ENCODE data around the gene SH3YL1. TPM values are rescaled to one million over a fixed set of nuclear protein-coding genes. Genes with fewer than 3 reads are reported as not detected.

The SH3YL1 gene, protein sequence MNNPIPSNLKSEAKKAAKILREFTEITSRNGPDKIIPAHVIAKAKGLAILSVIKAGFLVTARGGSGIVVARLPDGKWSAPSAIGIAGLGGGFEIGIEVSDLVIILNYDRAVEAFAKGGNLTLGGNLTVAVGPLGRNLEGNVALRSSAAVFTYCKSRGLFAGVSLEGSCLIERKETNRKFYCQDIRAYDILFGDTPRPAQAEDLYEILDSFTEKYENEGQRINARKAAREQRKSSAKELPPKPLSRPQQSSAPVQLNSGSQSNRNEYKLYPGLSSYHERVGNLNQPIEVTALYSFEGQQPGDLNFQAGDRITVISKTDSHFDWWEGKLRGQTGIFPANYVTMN
- total RNA-seq: 10 to 100 TPM; 21.6 to 23.5 TPM

- Mint-ChIP-seq H3K36me3 (peaks cover 16% of the 10 kb centered on the region), H3K9me3 (peaks cover 2% of the 10 kb centered on the region), H3K27ac (peak within 1 kb of the TSS; percentile 93), H3K4me3 (peak within 1 kb of the TSS; percentile 91), H3K4me1 (ENCODE audit: low read depth) (peaks cover 38% of the 10 kb centered on the region), H3K27me3 (no peaks in the 10 kb centered on the region)
- intact Hi-C loops (cut with micrococcal nuclease): loop anchor here (1.0 to 2.0 kb wide), 2 partner anchors 17 to 412 kb away; no protein-coding TSS in a partner anchor
- peak; percentile 62 for DNase-seq
- CTCF ChIA-PET: no interaction called here
- POLR2A ChIA-PET: interaction anchor here (1.4 kb wide), 1 partner anchor 9 kb away, joined by 3 read pairs; no protein-coding TSS in a partner anchor
Measured at GRCh38 chr2:263774-264492, at the start of gene SH3YL1. Gene SH3YL1 (minus strand): TSS chr2:264032. CDS start chr2:263984, 48 bp downstream.

GRCh38 chr2:310994-311393, 47.2 kb upstream of the SH3YL1 start:
- ChIA-PET POLR2A (no interaction called here), CTCF (no interaction called here)
- DNase-seq: no peak
- intact Hi-C loops (cut with micrococcal nuclease): no loop called here
- Mint-ChIP-seq H3K4me3 (no peak overlapping the region), H3K9me3 (no peaks in the 10 kb centered on the region), H3K27me3 (peaks cover 10% of the 10 kb centered on the region), H3K4me1 (ENCODE audit: low read depth) (no peaks in the 10 kb centered on the region), H3K36me3 (no peaks in the 10 kb centered on the region), H3K27ac (no peak overlapping the region)

- intact Hi-C loops (cut with micrococcal nuclease): no loop called here
- Mint-ChIP-seq H3K9me3 (no peaks in the 10 kb centered on the region), H3K4me3 (no peak overlapping the region), H3K27me3 (peaks cover 13% of the 10 kb centered on the region), H3K36me3 (no peaks in the 10 kb centered on the region), H3K4me1 (ENCODE audit: low read depth) (no peaks in the 10 kb centered on the region), H3K27ac (no peak overlapping the region)
- DNase-seq: no peak
- ChIA-PET POLR2A (no interaction called here), CTCF (no interaction called here)
Measured at GRCh38 chr2:309954-310510, 46.2 kb upstream of the SH3YL1 start.

DNA sequence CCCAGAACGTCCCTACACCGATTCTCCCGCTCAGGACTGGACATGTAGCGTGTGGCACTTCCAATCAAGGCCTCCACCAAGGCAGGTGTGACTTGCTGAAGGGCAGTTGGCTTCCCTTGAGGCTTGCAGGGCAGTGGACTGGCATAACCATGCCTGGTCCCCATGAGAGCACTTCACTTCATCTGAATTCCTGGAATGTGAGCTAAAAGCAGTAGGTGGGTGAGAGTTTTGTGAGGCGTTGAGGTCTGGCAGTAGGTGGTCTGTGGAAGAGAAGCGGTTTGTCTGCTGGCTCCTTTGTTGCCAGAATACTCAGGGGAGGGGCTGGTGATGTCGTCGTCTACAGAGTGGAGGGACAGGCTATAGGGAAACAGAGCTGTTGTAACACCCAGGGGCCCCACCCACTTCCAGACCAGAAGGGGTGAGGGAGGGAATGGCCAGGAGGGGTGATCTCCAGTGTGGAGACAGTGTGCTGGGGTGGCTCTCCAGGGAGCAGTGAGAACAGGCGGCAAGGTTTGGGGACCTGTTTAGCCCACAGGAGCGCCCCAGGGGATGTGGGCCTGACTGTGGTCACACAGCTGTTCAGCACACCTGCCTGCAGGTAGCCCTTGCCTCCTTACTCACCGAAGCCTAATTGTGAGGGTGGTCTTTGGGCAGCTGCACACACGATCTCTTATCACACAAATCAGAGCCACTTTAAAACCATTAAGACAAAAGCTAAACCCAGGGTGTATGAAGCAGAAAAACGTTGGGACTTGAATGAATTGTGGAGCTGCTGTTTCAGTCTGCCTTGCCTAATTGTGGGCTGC, 45.5 kb upstream of the SH3YL1 start:
- intact Hi-C loops (cut with micrococcal nuclease): no loop called here

DNA sequence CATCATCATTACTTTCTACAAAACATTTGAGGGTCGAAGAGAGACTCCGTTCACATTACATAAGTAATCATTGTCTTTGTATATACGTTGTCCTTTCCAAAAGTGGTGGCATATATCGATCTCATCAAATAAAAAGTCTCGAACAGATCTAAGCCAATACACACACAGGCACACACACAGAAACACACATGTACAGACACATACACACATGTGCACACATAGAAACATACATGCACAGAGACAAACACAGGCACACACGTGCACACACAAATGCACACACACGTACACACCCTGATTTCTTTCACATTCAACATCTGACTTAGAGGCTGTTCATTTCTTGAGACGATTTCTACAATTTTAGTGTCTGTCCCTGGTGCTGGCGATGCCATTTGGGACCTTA, 41.5 kb upstream of the SH3YL1 start:
- H3K27me3 Mint-ChIP-seq: peaks cover 11% of the 10 kb centered on the region
- ChIA-PET CTCF (no interaction called here), POLR2A (no interaction called here)
- peaks cover 7% of the 10 kb centered on the region for H3K9me3 Mint-ChIP-seq
- H3K4me3 Mint-ChIP-seq: no peak overlapping the region
- H3K4me1 Mint-ChIP-seq (ENCODE audit: low read depth): no peaks in the 10 kb centered on the region
- H3K27ac Mint-ChIP-seq: no peak overlapping the region
- intact Hi-C loops (cut with micrococcal nuclease): no loop called here
- DNase-seq: no peak
- peaks cover 3% of the 10 kb centered on the region for H3K36me3 Mint-ChIP-seq

More for the DNA sequence above, 45.5 kb upstream of the SH3YL1 start:
- H3K4me1 Mint-ChIP-seq (ENCODE audit: low read depth): no peaks in the 10 kb centered on the region
- no peak overlapping the region for H3K27ac Mint-ChIP-seq
- no peaks in the 10 kb centered on the region for H3K9me3 Mint-ChIP-seq
- H3K27me3 Mint-ChIP-seq: peaks cover 11% of the 10 kb centered on the region
- POLR2A ChIA-PET: no interaction called here
- no peaks in the 10 kb centered on the region for H3K36me3 Mint-ChIP-seq
- no peak overlapping the region for H3K4me3 Mint-ChIP-seq
- DNase-seq: no peak
- CTCF ChIA-PET: no interaction called here

DNA sequence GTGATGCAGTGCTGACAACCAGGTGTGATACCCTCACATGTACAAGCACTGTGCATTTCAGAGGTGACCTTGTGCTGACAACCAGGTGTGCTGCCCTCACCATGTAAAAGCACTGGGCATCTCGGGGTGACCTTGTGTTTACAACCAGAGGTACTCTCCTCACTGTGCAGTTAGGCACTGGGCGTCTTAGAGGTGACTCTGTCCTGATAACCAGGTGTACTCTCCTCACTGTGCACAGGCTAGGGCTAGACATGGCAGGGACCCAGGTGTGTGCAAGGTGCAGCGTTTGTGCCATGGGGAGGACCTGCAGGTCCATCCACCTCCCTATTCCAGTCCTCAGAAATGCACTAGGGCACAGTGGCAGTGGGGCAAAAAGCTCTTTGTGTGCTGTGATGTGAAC, 32.5 kb upstream of the SH3YL1 start:
- H3K4me1 Mint-ChIP-seq (ENCODE audit: low read depth): no peaks in the 10 kb centered on the region
- ChIA-PET POLR2A (no interaction called here), CTCF (no interaction called here)
- peaks cover 18% of the 10 kb centered on the region for H3K9me3 Mint-ChIP-seq
- H3K36me3 Mint-ChIP-seq: peaks cover 8% of the 10 kb centered on the region
- intact Hi-C loops (cut with micrococcal nuclease): no loop called here
- H3K4me3 Mint-ChIP-seq: no peak overlapping the region
- DNase-seq: no peak
- peaks cover 30% of the 10 kb centered on the region for H3K27me3 Mint-ChIP-seq
- no peak overlapping the region for H3K27ac Mint-ChIP-seq

DNA sequence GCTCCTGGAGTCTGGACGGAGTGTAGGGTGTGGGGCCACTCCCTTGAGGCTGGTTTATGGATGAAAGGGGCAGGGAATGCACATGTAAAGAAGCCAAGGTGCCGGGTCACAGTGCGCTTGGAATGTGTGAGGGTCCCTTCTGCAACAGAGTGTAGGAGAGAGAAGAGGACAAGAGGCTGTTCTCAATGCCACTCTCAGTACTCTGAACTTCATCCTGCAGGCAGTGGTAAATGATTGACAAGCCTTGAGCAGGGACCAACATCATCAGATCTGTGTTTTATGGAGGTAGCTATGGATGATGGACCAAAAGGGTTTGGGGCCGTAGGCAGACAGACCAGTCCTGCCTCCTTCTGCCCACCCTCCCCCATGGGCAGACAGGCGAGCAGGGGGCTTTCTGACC, 31.3 kb upstream of the SH3YL1 start:
- ChIA-PET POLR2A (no interaction called here), CTCF (no interaction called here)
- H3K9me3 Mint-ChIP-seq: peaks cover 9% of the 10 kb centered on the region
- H3K36me3 Mint-ChIP-seq: peaks cover 4% of the 10 kb centered on the region
- H3K27ac Mint-ChIP-seq: no peak overlapping the region
- H3K27me3 Mint-ChIP-seq: peaks cover 32% of the 10 kb centered on the region
- intact Hi-C loops (cut with micrococcal nuclease): no loop called here
- no peak overlapping the region for H3K4me3 Mint-ChIP-seq
- DNase-seq: no peak
- H3K4me1 Mint-ChIP-seq (ENCODE audit: low read depth): peaks cover under 1% of the 10 kb centered on the region

GRCh38 chr2:290090-290722, 26.4 kb upstream of the SH3YL1 start:
- POLR2A ChIA-PET: no interaction called here

GRCh38 chr2:289362-290089, 25.7 kb upstream of the SH3YL1 start:
- DNase-seq: no peak
- no peaks in the 10 kb centered on the region for H3K9me3 Mint-ChIP-seq
- POLR2A ChIA-PET: no interaction called here
- H3K36me3 Mint-ChIP-seq: no peaks in the 10 kb centered on the region
- no peak overlapping the region for H3K27ac Mint-ChIP-seq
- H3K4me3 Mint-ChIP-seq: peak overlapping the region; percentile 48
- peaks cover 27% of the 10 kb centered on the region for H3K27me3 Mint-ChIP-seq
- intact Hi-C loops (cut with micrococcal nuclease): loop anchor here (2.0 kb wide), 1 partner anchor 43 kb away; no protein-coding TSS in a partner anchor
- peaks cover 3% of the 10 kb centered on the region for H3K4me1 Mint-ChIP-seq (ENCODE audit: low read depth)
- CTCF ChIA-PET: interaction anchor here (0.7 to 2.2 kb wide), 8 partner anchors 16 to 347 kb away, joined by 3 to 9 read pairs (median 4); no protein-coding TSS in a partner anchor

More at GRCh38 chr2:290090-290722, 26.4 kb upstream of the SH3YL1 start:
- H3K4me1 Mint-ChIP-seq (ENCODE audit: low read depth): peaks cover 3% of the 10 kb centered on the region
- H3K4me3 Mint-ChIP-seq: peak overlapping the region; percentile 48
- intact Hi-C loops (cut with micrococcal nuclease): loop anchor here (2.0 kb wide), 1 partner anchor 43 kb away; no protein-coding TSS in a partner anchor
- CTCF ChIA-PET: interaction anchor here (0.7 to 2.2 kb wide), 8 partner anchors 16 to 347 kb away, joined by 3 to 9 read pairs (median 4); no protein-coding TSS in a partner anchor
- DNase-seq: peak; percentile 68
- no peaks in the 10 kb centered on the region for H3K9me3 Mint-ChIP-seq
- H3K27ac Mint-ChIP-seq: no peak overlapping the region
- H3K36me3 Mint-ChIP-seq: no peaks in the 10 kb centered on the region
- H3K27me3 Mint-ChIP-seq: peaks cover 32% of the 10 kb centered on the region

GRCh38 chr2:288758-289361, 25.0 kb upstream of the SH3YL1 start:
- POLR2A ChIA-PET: no interaction called here
- CTCF ChIA-PET: interaction anchor here (0.8 to 2.2 kb wide), 2 partner anchors 42 to 348 kb away, joined by 3 to 9 read pairs; no protein-coding TSS in a partner anchor
- DNase-seq: no peak
- Mint-ChIP-seq H3K27me3 (peaks cover 27% of the 10 kb centered on the region), H3K27ac (no peak overlapping the region), H3K9me3 (no peaks in the 10 kb centered on the region), H3K36me3 (no peaks in the 10 kb centered on the region), H3K4me1 (ENCODE audit: low read depth) (peaks cover 3% of the 10 kb centered on the region), H3K4me3 (peak overlapping the region; percentile 32)
- intact Hi-C loops (cut with micrococcal nuclease): no loop called here
